ENCODE measurements around the gene NEU1. TPM values are rescaled to one million over a fixed set of nuclear protein-coding genes. Genes with fewer than 3 reads are reported as not detected.

The NEU1 gene
- total RNA-seq, 2 experiments from 2014 or later = 5.5 to 13.4 TPM

DNA sequence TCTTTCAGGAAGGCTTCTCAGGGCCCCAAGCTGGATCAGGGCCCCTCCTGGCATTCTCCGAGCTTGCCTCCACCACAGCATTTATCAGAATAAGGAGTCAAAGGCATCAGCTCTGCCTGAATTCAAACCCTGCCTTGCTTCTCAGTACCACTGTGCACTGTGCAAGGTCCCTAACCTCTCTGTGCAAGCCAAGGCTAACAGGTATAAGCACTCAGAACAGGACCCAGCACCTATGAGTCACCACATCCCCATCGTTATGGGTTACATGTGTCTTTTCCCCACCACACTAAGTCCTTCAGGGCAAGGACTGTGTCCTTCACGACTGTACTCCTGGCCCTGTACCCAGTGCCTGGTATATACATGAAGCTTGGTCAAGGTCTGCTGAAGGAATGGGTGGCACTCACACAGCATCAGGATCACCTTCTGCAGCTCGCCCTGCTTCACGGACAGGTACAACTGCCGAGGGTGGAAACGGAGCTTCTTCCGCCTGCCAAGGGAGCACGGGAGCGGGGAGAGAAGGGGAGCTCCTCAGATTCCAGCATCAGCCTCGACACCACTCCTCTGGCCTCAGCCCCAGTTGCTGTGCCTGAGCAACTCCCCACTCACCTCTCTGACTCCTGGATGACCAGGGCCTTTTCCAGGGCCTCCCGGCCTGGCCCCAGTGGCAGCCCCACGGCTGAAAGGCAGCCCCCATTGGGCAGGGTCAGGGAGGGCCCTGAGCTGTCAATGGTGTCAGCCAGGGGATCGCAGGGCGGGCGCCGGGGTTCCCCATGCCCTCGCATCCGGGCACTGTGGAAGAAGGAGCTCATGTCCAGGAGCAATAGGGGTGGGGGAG lies 24.8 kb upstream of the NEU1 start:
- no peaks in the 10 kb centered on the region for H3K4me1 ChIP-seq (ENCODE audit: insufficient read depth, low read length, poor library complexity, severe bottlenecking)
- no peaks in the 10 kb centered on the region for H4K20me1 ChIP-seq (ENCODE audit: insufficient read depth, low read length)
- no peaks in the 10 kb centered on the region for H3K9me2 ChIP-seq (ENCODE audit: insufficient read depth, low read length)
- no peak overlapping the region for H2AFZ ChIP-seq (ENCODE audit: low read length)
- no peaks in the 10 kb centered on the region for H3K9me3 ChIP-seq (ENCODE audit: low read length)
- H3K79me2 ChIP-seq (ENCODE audit: insufficient read depth, low read depth, low read length) = no peaks in the 10 kb centered on the region
- CTCF ChIA-PET (ENCODE audit: unreplicated experiment) = interaction anchor here (0.6 kb wide), 1 partner anchor 642 kb away, joined by 16 read pairs; no protein-coding TSS in a partner anchor
- POLR2A ChIA-PET = interaction anchor here (0.6 kb wide), 1 partner anchor 24 kb away, joined by 3 read pairs; the partner anchor contains the start of gene NEU1
- H3K4me3 ChIP-seq (ENCODE audit: low read depth, low read length, poor library complexity, severe bottlenecking) = no peak overlapping the region
- TF ChIP-seq, protein P1, sequence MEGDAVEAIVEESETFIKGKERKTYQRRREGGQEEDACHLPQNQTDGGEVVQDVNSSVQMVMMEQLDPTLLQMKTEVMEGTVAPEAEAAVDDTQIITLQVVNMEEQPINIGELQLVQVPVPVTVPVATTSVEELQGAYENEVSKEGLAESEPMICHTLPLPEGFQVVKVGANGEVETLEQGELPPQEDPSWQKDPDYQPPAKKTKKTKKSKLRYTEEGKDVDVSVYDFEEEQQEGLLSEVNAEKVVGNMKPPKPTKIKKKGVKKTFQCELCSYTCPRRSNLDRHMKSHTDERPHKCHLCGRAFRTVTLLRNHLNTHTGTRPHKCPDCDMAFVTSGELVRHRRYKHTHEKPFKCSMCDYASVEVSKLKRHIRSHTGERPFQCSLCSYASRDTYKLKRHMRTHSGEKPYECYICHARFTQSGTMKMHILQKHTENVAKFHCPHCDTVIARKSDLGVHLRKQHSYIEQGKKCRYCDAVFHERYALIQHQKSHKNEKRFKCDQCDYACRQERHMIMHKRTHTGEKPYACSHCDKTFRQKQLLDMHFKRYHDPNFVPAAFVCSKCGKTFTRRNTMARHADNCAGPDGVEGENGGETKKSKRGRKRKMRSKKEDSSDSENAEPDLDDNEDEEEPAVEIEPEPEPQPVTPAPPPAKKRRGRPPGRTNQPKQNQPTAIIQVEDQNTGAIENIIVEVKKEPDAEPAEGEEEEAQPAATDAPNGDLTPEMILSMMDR (conservative IDR thresholded peaks at IDR 0.05; ENCODE audit: low read length) = no peak
- no peak for TF ChIP-seq EZH2phosphoT487 (IDR thresholded peaks at IDR 0.05; ENCODE audit: borderline replicate concordance, low read depth, low read length)
- H3K36me3 ChIP-seq (ENCODE audit: insufficient read depth, low read length) = peaks cover 93% of the 10 kb centered on the region
- no peak overlapping the region for H3K4me2 ChIP-seq (ENCODE audit: low read length)
- no peak overlapping the region for H3K27ac ChIP-seq (ENCODE audit: low read depth, low read length, poor library complexity, severe bottlenecking)
- DNase-seq (ENCODE audit: low spot score) = no peak
- BruUV-seq (replicated peaks) = no TSS peak
- intact Hi-C loops (cut with micrococcal nuclease; ENCODE audit: unreplicated experiment) = no loop called here

DNA sequence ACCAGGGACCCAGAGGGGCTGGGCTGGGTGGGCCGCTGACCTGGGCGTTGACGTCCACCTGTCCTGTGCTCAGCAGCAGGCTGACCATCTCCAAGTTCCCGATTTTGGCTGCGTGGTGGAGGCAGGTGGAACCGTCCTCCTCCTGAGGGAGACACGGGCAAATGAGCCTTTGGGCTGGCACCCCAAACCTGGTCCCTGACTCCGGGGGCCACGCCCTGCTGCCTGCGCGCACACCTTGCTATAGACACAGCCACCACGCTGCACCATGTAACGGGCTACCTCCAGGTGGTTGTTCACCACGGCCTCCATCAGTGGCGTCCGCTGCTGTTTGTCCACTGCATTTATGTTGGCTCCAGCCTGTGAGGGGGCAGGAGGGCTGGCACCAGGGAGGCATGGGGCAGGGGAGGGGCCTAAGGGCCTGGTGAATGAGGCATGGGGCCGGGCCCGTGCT lies 23.9 kb upstream of the NEU1 start:
- H3K4me1 ChIP-seq (ENCODE audit: insufficient read depth, low read length, poor library complexity, severe bottlenecking) = no peaks in the 10 kb centered on the region
- peaks cover 93% of the 10 kb centered on the region for H3K36me3 ChIP-seq (ENCODE audit: insufficient read depth, low read length)
- no TSS peak for BruUV-seq (replicated peaks)
- H3K79me2 ChIP-seq (ENCODE audit: insufficient read depth, low read depth, low read length) = no peaks in the 10 kb centered on the region
- intact Hi-C loops (cut with micrococcal nuclease; ENCODE audit: unreplicated experiment) = no loop called here
- H3K4me3 ChIP-seq (ENCODE audit: low read depth, low read length, poor library complexity, severe bottlenecking) = no peak overlapping the region
- TF ChIP-seq EZH2phosphoT487 (IDR thresholded peaks at IDR 0.05; ENCODE audit: borderline replicate concordance, low read depth, low read length) = no peak
- TF ChIP-seq, protein P1 (conservative IDR thresholded peaks at IDR 0.05; ENCODE audit: low read length) = no peak
- ChIA-PET CTCF (ENCODE audit: unreplicated experiment) (no interaction called here), POLR2A (no interaction called here)
- no peak for DNase-seq (ENCODE audit: low spot score)
- no peak overlapping the region for H3K4me2 ChIP-seq (ENCODE audit: low read length)
- H3K27ac ChIP-seq (ENCODE audit: low read depth, low read length, poor library complexity, severe bottlenecking) = no peak overlapping the region
- no peak overlapping the region for H2AFZ ChIP-seq (ENCODE audit: low read length)
- no peaks in the 10 kb centered on the region for H3K9me2 ChIP-seq (ENCODE audit: insufficient read depth, low read length)
- no peaks in the 10 kb centered on the region for H4K20me1 ChIP-seq (ENCODE audit: insufficient read depth, low read length)
- H3K9me3 ChIP-seq (ENCODE audit: low read length) = no peaks in the 10 kb centered on the region

DNA sequence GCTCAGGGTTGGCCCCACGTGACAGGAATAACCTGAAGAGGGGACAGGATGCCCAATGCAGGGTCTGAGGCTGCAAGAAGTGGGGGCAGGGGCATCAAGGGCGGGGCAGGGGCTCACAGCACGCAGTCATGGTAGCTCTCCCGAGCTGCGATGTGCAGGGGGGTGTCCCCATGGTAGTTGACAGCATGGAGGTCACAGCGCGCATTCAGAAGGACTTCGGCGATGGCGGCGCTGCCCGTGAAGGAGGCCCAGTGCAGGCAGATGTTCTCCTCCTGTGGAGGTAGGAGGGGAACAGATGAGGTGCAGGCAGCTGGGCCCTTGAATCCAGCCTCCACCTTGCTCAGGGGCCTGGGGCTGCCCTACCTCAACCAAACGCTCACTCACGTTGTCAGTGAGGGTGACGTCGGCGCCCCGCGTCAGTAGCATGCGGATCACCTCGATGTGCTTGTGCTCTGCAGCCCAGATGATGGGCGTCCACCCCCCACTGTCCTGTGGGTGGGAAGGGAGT lies 22.0 kb upstream of the NEU1 start:
- peaks cover 96% of the 10 kb centered on the region for H3K36me3 ChIP-seq (ENCODE audit: insufficient read depth, low read length)
- POLR2A ChIA-PET = interaction anchor here (0.6 kb wide), 1 partner anchor 207 kb away, joined by 3 read pairs; no protein-coding TSS in a partner anchor

More for the DNA sequence above, 22.0 kb upstream of the NEU1 start:
- no peak for DNase-seq (ENCODE audit: low spot score)
- Histone ChIP-seq H3K9me3 (ENCODE audit: low read length) (no peaks in the 10 kb centered on the region), H3K27ac (ENCODE audit: low read depth, low read length, poor library complexity, severe bottlenecking) (no peak overlapping the region), H2AFZ (ENCODE audit: low read length) (no peak overlapping the region), H3K9me2 (ENCODE audit: insufficient read depth, low read length) (no peaks in the 10 kb centered on the region), H3K4me2 (ENCODE audit: low read length) (no peak overlapping the region), H4K20me1 (ENCODE audit: insufficient read depth, low read length) (no peaks in the 10 kb centered on the region), H3K4me1 (ENCODE audit: insufficient read depth, low read length, poor library complexity, severe bottlenecking) (no peaks in the 10 kb centered on the region), H3K4me3 (ENCODE audit: low read depth, low read length, poor library complexity, severe bottlenecking) (no peak overlapping the region), H3K79me2 (ENCODE audit: insufficient read depth, low read depth, low read length) (no peaks in the 10 kb centered on the region)
- BruUV-seq (replicated peaks) = no TSS peak
- intact Hi-C loops (cut with micrococcal nuclease; ENCODE audit: unreplicated experiment) = no loop called here
- CTCF ChIA-PET (ENCODE audit: unreplicated experiment) = no interaction called here
- TF ChIP-seq, protein P1 (conservative IDR thresholded peaks at IDR 0.05; ENCODE audit: low read length) = no peak
- TF ChIP-seq EZH2phosphoT487 (IDR thresholded peaks at IDR 0.05; ENCODE audit: borderline replicate concordance, low read depth, low read length) = no peak

Measured in OCI-LY7 (cell line).